Measurements from ENCODE around the gene CLUH.

CLUH gene

GRCh38 chr17:2749058-2749783, 37.7 kb upstream of the CLUH start, which contains the start of gene CCDC92B:
CCDC92B (minus strand) TSS chr17:2749652; CDS start chr17:2735145, 14,507 bp downstream.
- DNase-seq (ENCODE audit: low spot score) = no peak
- in situ Hi-C loops (cut with MboI; ENCODE audit: low sequenced_read_pairs, unreplicated experiment) = no loop called here
- no peak for TF ChIP-seq CTCF (IDR thresholded peaks at IDR 0.05; ENCODE audit: borderline replicate concordance, control extremely low read depth, extremely low read depth, insufficient read depth, missing control alignments)

- no peak for DNase-seq (ENCODE audit: low spot score)
- in situ Hi-C loops (cut with MboI; ENCODE audit: low sequenced_read_pairs, unreplicated experiment) = no loop called here
- TF ChIP-seq CTCF (IDR thresholded peaks at IDR 0.05; ENCODE audit: borderline replicate concordance, control extremely low read depth, extremely low read depth, insufficient read depth, missing control alignments) = no peak
Measured at GRCh38 chr17:2745317-2746037, 33.9 kb upstream of the CLUH start.

- no peak for TF ChIP-seq CTCF (IDR thresholded peaks at IDR 0.05; ENCODE audit: borderline replicate concordance, control extremely low read depth, extremely low read depth, insufficient read depth, missing control alignments)
- in situ Hi-C loops (cut with MboI; ENCODE audit: low sequenced_read_pairs, unreplicated experiment) = no loop called here
Measured at GRCh38 chr17:2737693-2738092, 26.1 kb upstream of the CLUH start.

GRCh38 chr17:2736956-2737355, 25.4 kb upstream of the CLUH start:
- no peak for DNase-seq (ENCODE audit: low spot score)
- TF ChIP-seq CTCF (IDR thresholded peaks at IDR 0.05; ENCODE audit: borderline replicate concordance, control extremely low read depth, extremely low read depth, insufficient read depth, missing control alignments) = no peak
- in situ Hi-C loops (cut with MboI; ENCODE audit: low sequenced_read_pairs, unreplicated experiment) = no loop called here

More at GRCh38 chr17:2737693-2738092, 26.1 kb upstream of the CLUH start:
- DNase-seq (ENCODE audit: low spot score) = no peak

- no peak for DNase-seq (ENCODE audit: low spot score)
- TF ChIP-seq CTCF (IDR thresholded peaks at IDR 0.05; ENCODE audit: borderline replicate concordance, control extremely low read depth, extremely low read depth, insufficient read depth, missing control alignments) = no peak
- in situ Hi-C loops (cut with MboI; ENCODE audit: low sequenced_read_pairs, unreplicated experiment) = no loop called here
Measured at GRCh38 chr17:2735896-2736295, 24.3 kb upstream of the CLUH start.

- TF ChIP-seq CTCF (IDR thresholded peaks at IDR 0.05; ENCODE audit: borderline replicate concordance, control extremely low read depth, extremely low read depth, insufficient read depth, missing control alignments) = no peak
- DNase-seq (ENCODE audit: low spot score) = no peak
- in situ Hi-C loops (cut with MboI; ENCODE audit: low sequenced_read_pairs, unreplicated experiment) = no loop called here
Measured at GRCh38 chr17:2734939-2735338, 23.4 kb upstream of the CLUH start.

Measured in GM13976 (cell line).